Prostate gland (tissue), 2 donors: ENCODE measurements around the gene ALPK3.

ENCODE experiments used
- CTCF ChIP-seq, 4 experiments: fragments of 200-600 bp in 2 of 4; fragments of 450-650 bp in 2 of 4; sonication (generic) in 2 of 4; IDR thresholded peaks; 1 replicate in 3 of 4; 2 replicates in 1 of 4; pipeline ENCODE4 v1.5.1; 2016 to 2019; ENCODE audit warnings: antibody characterized with exemption in 4 of 4, mild to moderate bottlenecking in 2 of 4, moderate library complexity in 2 of 4
- POLR2A ChIP-seq: fragments of 450-650 bp; IDR thresholded peaks from one replicate; pipeline ENCODE4 v1.6.1; 2016; ENCODE audit warnings: antibody characterized with exemption, mild to moderate bottlenecking

GRCh38 chr15:84880007-84880406, 62.9 kb downstream of the ALPK3 start:
- no peak for TF ChIP-seq CTCF (IDR thresholded peaks at IDR 0.05)
- no peak for TF ChIP-seq POLR2A
